AG09319 (cell line): ENCODE data around the gene NFATC1.

ENCODE experiments used
- DNase-seq: peaks from one replicate; pipeline ENCODE4 v3.0.0-alpha.2; 2010; ENCODE audit warnings: low read depth; ENCODE audit errors: extremely low read depth
- TF ChIP-seq, protein P1 (sequence below): IDR thresholded peaks from 2 replicates; pipeline ENCODE4 v1.5.1; 2011; ENCODE audit warnings: low read depth, mild to moderate bottlenecking, inconsistent platforms, low read length, moderate library complexity

Gene NFATC1

DNA sequence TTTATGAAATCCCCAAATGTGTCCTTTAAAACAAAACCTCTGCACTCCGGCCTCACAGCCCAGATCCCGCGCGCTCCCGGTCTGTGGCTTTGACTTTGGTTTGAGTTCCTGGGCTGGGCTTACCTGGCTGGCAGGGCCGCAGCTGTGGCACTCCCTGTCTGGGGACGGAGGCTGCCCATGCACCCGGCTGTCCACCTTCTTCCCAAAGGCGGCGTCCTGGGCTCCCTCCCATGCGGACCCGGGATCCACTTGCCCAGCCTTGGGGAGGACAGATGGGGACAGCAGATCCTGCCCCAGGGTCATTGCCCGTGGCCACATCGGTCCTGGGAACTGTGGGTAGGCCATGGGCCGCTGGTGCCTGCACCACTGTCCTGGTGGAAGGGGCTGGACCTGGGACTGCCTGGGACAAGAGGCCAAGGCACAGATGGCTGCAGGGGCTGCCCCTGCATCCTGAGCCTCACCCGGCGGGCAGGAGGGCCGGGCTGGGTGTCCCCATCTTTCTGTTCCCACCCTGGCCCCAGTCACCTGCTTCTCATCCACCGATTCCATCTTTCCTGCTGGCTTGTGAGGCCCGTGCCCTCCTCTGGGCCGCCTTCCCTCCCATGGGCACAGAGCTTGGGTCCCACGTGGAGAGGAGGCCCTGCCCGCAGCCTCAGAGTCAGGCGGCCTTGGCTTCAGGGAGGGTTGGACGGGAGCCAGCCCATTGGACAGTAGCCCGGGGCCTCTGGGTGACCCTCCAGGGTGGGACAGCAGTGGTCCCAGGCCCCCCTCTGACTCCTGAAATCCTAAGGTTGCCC lies 27.7 kb downstream of the NFATC1 start:
- TF ChIP-seq, protein P1, sequence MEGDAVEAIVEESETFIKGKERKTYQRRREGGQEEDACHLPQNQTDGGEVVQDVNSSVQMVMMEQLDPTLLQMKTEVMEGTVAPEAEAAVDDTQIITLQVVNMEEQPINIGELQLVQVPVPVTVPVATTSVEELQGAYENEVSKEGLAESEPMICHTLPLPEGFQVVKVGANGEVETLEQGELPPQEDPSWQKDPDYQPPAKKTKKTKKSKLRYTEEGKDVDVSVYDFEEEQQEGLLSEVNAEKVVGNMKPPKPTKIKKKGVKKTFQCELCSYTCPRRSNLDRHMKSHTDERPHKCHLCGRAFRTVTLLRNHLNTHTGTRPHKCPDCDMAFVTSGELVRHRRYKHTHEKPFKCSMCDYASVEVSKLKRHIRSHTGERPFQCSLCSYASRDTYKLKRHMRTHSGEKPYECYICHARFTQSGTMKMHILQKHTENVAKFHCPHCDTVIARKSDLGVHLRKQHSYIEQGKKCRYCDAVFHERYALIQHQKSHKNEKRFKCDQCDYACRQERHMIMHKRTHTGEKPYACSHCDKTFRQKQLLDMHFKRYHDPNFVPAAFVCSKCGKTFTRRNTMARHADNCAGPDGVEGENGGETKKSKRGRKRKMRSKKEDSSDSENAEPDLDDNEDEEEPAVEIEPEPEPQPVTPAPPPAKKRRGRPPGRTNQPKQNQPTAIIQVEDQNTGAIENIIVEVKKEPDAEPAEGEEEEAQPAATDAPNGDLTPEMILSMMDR, result no peak
- no peak for DNase-seq

DNA sequence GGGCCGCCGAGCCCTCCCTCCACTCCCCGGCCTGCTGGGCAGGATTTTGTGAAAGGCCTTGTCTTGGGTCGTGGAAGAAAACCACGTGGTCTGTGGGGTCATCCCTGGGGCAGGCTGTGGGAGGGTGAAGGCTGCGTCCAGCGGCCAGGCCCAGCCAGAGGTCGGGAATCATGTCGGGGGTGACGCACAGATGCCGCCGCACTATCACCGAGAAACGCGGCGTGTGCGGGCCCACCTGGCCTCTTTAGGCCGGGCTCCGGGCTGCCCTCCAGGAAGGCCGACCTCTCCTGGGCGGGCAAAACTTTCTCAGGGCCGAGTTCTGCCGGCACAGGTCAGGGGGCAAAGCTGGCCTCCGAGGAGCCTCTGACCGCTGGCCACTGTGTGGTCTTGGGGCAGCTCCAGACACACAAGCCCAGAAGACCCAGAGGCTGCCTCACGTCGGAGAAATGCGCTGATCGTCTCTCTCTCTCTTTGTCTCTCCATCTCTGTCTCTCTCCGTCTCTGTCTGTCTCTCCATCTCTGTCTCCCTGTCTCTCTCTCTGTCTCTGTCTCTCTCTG lies 28.4 kb downstream of the NFATC1 start:
- TF ChIP-seq, protein P1, result no peak
- no peak for DNase-seq

DNA sequence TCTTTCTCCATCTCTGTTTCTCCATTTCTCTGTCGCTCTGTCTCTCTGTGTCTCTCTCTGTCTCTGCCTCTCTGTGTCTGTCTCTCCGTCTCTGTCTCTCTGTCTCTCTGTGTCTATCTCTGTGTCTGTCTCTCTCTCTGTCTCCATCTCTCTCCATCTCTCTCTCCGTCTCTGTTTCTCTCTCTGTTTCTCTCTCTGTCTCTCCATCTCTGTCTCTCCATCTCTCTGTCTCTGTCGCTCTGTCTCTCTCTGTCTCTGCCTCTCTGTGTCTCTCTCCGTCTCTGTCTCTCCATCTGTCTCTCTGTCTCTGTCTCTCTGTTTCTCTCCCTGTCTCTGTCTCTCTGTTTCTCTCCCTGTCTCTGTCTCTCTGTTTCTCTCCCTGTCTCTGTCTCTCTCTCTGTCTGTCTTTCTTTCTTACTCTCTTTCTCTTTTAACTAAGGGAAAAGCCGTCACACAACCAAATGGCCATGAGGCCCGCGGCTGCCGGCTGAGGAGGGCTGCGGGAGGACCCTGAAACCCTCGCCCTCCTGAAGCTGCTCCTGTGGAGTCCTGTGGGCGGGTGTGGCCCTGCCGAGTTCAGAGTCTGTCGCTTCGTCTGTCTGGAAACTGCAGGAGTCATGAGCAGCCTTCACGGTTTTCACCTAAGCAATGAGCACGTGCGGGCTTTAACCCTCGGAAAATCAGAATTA lies 29.3 kb downstream of the NFATC1 start:
- DNase-seq, result no peak
- TF ChIP-seq, protein P1, result no peak

DNA sequence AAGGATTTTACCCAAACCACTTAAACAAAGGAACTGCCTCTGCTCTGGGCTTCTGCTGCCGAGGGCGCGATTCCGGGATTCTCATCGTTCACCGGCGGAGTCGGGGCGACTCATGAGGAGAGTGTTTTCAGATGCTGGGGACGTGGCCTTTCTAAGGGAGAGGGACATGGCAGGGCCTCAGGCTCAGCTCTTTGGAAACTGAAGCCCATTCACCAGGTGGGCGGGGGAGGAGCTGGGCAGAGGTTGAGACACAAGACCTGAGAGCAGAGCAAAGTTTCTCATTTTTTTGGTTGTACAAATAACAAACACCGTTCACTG lies 29.8 kb downstream of the NFATC1 start:
- TF ChIP-seq, protein P1, result no peak
- DNase-seq, result no peak

DNA sequence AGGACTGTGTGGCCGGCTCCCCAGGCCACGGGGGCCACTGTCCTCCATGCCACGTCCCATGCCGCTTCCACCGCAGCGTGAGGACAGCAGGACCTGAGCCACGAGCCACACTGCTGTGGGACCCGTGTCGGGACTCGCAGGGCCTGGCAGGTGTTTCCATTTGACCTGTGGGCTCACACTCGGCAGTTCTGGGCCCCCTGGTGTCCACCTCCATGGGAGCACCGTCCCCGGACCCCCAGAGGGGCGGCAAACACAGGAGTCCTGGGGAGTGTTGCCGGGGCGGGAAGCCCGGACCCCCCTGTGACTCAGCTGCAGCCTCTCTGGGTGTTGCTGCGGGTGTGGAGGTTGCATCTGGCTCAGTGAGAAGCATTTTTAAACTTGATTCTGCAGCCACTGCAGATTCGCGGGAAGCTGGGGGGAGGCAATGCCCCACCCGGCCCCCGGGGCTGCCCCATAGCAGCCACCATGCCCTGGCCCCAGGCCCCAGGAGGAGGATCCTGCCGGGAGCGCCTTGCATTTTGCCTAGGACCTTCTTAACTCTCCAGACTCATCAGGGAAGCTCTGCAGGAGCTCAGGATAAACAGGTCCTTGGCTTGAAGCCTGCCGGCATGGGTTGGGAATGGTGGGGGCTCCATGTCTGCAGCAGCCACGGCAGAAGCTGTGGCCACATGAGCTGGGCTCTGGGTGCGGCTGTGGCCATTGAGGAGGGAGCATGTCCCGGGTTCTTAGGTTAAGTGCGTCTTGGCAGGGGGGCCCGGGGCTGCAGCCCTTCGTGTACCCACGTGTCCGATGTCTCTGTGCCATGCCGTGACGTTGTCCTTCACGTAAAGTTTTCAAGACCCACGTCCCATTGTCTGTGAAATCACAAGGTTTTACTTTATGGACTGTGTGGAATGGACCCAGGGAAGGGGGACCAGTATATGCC lies 30.9 kb downstream of the NFATC1 start:
- no peak for DNase-seq
- TF ChIP-seq, protein P1, result no peak

DNA sequence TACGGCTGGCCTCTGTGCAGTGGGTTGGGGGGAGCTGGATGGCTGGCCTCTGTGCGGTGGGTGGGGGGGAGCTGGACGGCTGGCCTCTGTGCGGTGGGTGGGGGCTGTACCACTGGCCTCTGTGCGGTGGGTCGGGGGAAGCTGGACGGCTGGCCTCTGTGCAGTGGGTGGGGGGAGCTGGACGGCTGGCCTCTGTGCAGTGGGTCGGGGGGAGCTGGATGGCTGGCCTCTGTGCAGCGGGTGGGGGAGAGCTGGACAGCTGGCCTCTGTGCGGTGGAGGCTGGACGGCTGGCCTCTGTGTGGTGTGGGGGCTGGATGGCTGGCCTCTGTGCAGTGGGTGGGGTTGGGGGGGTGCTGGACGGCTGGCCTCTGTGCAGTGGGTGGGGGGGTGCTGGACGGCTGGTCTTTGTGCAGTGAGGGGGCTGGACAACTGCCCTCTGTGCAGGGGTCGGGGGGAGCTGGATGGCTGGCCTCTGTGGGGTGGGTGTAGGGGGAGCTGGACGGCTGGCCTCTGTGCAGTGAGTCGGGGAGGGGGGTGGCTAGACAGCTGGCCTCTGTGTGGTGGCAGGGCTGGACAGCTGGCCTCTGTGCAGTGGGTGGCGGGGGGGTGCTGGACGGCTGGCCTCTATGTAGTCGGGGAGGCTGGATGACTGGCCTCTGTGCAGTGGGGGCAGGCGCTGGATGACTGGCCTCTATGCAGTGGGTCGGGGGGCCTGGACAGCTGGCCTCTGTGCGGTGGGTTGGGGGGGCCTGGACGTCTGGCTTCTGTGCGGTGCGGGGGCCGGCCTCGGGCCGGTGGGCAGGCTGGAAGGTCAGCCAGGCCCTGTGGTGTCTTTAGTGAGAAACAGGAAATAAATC lies 31.9 kb downstream of the NFATC1 start:
- DNase-seq, result no peak
- TF ChIP-seq, protein P1, result no peak
